Left forelimb (tissue), 1 donor: Measurements from ENCODE around the gene PPID.
"Not testable (repeated sequence)": the region's sequence is repeated elsewhere in the genome, so short reads cannot be mapped to it uniquely, and the experiment has no call there.

Source experiments
- DNase-seq: peaks from one replicate; pipeline ENCODE4 v3.0.0-alpha.2; 2018; ENCODE audit warnings: low spot score

Gene PPID

DNA sequence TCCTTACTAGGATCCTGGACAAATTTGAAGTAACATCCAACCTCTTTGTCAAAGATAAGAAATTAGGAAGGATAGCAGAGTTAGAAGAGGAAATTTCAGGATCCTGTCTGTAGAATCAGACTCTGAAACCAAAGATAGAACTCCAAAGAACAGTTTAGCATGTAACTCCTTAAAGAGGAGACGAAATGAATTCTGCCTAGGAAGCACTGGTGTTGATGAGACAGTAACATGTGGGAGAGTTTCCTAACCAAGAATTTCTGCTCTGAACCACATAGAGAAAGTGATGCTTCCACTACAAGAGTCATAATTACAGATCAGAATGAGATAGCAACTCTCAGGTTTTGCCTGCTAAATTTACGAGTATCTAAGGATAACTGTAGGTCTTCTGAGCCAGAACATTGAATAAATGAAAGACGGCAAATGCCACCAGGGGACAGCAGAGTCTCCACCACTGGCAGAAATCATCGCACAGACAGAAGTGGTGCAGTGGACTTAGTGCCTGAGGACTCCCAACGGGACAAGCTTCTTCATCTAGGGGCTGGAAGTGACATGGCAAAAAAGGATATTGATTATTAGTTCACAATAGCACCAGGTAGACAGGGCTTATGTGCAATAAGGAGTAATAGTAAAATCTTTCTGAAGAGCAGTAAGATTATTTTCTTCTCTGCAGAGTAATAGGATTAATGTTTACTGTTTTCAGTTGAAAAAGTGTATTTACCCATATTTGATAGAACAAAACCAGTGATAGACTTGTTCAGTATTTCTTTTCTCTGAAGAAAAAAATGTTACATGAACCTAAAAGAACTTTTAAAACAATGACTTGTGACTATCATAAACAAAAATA is 6.7 kb upstream of the PPID start:
- no peak for DNase-seq

DNA sequence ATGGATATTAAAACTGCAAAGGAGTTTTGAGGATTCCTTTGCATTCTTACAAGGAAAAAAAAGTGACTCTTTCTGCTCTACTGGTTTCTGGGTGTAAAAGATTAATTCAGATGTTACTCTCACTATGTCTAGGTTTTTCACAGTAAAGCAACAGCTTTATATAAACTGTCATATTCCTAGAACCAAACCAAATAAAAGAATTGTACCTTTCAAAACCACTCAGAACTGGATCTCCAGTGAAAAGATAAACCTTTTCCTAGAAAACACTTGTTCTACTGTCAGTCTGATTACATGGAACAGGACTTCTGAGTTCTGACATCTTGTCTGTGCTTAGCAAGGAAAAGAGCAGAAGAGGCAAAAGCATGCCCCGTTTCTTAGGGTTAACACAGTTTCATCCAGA is 5.0 kb upstream of the PPID start:
- no peak for DNase-seq

DNA sequence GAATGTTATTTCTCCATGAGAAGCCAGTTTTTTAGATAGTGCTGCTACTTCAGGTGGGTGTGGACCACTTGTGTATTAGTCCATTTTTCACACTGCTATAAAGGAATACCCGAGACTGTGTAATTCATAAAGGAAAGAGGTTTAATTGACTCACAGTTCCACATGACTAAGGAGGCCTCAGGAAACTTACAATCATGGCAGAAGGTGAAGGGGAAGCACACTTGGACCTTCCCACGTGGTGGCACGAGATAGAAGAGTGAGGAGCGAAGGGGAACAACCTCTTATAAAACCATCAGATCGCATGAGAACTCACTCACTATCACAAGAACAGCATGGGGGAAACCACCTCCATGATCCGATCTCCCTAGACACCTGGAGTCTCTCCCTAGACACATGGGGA is 3.4 kb upstream of the PPID start:
- no peak for DNase-seq

DNA sequence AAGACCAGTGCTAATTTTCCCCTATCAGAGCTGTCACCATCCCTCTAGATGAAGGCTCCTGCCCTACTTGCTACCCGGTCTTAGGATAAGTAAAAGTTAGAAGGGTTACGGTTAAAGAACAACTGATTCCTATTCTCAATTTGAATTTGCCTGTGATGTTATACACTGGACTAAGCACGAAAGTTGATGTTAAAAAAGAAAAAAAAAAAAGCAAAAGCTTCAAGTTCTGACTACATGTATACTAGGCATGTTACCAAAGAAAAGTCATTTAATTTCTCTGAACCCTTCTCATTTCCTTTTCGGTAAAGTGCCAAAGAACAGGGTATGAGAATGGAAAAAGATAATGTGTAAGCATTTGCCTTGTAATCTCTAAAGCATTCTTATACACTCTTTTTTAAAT is 1.4 kb upstream of the PPID start:
- no peak for DNase-seq

DNA sequence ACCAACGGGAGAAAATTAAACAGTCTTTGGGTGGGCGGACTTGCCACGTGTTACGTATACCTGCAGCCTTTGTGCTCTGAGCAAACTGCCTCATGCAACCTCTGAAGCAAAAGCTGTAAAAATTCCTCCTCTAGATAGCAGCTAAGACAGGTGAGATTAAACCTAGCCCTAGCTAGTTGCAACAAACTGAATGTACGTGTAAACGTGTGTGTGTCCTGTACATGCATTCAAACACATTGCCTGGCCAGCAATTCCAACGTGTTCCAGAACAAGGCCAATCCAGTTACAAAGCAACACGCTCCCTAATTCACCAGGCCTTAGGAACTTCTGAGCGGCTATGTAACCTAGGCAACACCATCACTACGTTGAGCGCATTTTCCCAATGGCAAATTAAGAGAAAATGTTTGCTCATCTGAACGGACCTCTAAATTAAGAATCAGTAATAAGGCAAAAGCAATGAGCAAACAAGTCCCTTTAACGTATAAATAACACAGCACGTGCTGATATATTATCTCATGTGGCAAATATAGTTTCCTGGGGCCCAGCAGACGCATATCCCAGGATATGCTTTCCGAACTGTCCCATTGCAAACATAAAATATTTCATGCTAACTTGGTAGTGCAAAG is 792 bp downstream of the PPID start:
- DNase-seq = no peak

DNA sequence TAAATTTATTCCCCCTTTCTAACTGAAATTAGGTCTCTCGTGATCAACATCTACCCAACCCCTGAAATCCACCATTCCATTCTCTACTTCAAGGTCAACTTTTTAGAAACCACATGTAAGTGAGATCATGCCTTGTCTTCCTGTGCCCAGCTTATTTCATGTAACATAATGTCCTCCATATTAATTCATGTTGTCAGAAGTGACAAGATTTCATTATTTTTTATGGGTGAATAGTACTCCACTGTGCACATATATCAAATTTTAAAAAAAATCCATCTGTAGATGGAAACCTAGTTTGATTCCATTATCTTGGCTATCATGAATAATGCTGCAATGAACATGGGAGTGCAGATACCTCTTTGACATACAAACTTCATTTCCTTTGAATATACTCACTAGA is 1.5 kb downstream of the PPID start:
- DNase-seq = no peak

- DNase-seq = no peak
These were observed 7.4 kb downstream of the PPID start for GRCh38 chr4:158715802-158716201.

DNA sequence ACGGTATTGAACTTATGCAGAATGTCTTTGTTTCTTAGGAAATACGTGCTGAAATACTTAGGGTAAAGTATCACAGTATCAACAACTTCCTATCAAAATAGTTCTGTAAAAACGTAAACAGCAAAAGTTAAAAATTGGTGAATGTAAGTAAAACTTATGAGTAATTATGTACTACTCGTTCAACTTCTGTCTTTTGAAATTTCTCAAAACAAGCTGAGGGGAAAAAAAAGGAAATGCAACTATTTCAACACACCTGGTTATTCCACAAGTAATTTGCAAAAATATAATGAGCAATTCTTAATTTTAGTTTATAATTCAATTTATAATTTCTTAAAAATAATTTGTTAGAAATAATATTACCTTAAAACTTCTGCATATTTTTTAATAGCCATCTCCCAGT is 8.3 kb downstream of the PPID start:
- DNase-seq = no peak

GRCh38 chr4:158712622-158713021 is 10.6 kb downstream of the PPID start:
- DNase-seq = not testable (repeated sequence)

- no peak for DNase-seq
These were observed 12.4 kb downstream of the PPID start for GRCh38 chr4:158710814-158711213.

DNA sequence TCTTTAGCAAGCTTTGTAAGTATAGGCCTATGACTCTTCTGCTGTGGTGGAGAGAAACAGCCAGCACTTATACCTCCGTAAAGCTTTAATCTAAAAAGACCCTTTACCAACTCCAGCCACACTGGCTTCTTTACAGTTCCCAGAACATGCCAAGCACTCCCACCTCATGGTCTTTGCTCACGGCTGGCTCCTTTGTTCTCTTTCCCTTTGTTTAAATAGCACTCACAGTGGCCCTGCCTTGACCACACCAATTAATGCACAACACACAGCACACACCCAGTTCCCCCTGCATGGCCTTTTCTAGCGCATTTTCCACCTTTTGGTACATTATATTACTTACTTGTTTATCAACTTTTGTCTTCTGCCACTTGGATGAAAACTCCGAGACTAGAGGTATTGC is 18.9 kb downstream of the PPID start:
- DNase-seq = no peak

DNA sequence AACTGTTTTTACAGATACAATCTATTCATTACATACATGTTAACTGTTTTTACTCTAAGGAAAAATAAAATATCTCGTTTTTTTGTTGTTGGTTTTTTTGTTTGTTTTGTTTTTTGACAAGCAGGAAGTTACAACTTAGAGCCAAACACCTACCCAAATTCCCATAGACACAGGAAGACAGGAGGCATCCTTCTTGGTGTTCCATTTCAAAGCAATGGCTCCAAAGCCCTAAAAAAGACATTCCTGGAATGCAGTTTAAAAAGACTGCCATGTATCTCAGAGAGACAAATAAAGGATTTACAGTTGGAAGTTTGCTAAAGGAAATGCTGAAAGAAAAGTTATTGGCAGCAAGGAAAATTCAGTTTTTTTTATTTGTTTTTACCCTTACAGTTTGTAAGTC is 34.4 kb downstream of the PPID start:
- no peak for DNase-seq

DNA sequence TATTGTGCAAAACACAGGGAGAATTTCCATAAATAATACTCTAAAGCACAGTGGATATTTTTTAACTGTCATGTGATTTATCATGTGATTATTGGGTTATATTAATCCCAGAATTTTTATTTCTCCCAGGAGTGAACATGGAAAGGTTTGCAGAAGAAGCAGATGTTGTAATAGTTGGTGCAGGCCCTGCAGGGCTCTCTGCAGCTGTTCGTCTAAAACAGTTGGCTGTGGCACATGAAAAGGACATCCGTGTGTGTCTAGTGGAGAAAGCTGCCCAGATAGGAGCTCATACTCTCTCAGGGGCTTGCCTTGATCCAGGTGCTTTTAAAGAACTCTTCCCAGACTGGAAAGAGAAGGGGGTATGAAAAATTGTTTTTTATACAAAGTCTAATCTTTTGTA is 41.1 kb downstream of the PPID start:
- DNase-seq = no peak

DNA sequence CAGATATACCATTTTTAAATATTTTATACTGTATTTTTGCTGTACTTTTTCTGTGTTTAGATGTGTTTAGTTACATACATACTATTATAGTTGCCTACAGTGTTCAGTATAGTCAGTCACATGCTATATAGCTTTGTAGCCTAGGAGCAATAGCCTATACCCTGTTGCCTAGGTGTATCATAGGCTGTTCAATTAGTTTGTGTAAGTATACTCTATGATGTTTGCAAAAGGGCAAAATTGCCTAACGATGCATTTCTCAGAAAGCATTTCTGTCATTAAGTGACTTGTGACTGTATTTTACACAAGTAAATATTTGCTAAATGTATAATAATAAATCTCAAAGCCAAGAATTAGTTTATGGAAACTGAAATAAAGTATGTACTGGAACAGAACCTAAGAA is 41.6 kb downstream of the PPID start:
- no peak for DNase-seq

DNA sequence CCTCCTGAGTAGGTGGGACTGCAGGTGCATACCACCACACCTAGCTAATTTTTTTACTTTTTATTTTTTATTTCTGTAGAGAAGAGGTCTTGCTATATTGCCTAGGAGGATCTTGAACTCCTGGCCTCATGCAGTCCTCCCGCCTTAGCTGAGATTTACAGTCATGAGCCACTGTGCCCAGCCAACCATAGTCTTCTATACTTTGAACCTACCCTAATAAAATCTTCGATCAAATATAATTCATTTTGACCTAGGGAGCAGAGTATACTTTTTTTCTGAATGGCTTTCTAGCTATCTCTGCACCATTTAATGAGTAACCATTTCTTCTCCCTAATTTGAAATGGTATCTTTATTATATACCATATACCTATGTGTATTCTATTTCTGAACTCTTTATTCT is 44.4 kb downstream of the PPID start:
- DNase-seq = no peak

DNA sequence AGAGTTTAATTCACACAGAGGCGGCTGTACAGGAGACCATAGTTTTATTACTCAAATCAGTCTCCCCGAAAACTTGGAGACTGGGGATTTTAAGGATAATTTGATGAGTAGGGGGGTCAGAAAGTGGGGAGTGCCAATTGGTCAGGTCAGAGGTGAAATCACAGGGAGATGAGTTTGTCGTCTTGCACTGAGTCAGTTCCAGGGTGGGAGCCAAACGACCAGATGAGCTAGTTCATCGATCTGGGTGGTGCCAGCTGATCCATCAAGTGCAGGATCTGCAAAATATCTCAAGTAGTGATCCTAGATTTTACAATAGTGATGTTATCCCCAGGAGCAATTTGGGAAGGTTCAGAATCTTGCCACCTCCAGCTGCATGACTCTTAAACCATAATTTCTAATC is 47.1 kb downstream of the PPID start:
- DNase-seq = no peak

GRCh38 chr4:158673633-158674032 is 49.6 kb downstream of the PPID start:
- no peak for DNase-seq

- DNase-seq = peak; percentile 99
These were observed 51.0 kb downstream of the PPID start, which contains the start of gene ETFDH for GRCh38 chr4:158671915-158672806. Gene ETFDH, plus strand, starts transcription at chr4:158672296. Its CDS starts 161 bp downstream, at chr4:158672457.

GRCh38 chr4:158671665-158671914 is 51.6 kb downstream of the PPID start, which contains the start of gene C4orf46:
Gene C4orf46, minus strand, starts transcription at chr4:158671887. Its CDS starts 86 bp downstream, at chr4:158671801.
- DNase-seq = no peak

DNA sequence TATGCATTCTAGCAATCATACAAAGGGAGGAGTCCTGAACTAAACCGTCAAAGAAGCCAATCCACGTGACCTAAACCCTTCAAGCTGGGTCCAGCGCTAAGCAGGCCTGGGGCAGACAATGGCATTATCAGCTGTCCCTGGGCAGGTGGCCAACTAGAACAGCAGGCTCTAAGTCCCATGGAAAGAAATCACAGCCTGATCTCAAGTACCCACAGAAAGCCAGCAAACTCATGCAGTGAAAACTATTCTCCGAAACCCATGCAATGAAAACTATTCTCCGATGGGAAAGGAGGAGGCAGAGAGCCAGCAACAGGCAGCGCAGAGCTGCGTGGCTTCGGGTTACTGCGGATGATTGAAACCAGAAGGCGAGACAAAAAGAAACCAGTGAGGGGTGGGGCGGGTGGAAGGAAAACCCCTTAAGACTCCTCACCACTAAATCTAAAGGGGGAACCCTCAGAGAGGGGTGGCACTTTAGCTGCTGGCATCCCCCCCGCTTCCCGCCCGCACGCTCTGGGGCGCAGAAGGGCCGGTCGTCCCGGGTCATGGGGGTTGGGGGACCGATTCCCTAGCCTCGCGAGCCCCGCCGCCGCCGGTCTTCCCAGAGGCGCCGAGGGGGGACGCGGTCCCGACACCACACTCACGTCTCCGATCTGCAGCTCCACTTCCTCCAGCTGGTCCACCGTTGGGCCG is 52.1 kb downstream of the PPID start:
- peak; percentile 85 for DNase-seq

GRCh38 chr4:158669310-158669709 is 53.9 kb downstream of the PPID start:
- DNase-seq = no peak

DNA sequence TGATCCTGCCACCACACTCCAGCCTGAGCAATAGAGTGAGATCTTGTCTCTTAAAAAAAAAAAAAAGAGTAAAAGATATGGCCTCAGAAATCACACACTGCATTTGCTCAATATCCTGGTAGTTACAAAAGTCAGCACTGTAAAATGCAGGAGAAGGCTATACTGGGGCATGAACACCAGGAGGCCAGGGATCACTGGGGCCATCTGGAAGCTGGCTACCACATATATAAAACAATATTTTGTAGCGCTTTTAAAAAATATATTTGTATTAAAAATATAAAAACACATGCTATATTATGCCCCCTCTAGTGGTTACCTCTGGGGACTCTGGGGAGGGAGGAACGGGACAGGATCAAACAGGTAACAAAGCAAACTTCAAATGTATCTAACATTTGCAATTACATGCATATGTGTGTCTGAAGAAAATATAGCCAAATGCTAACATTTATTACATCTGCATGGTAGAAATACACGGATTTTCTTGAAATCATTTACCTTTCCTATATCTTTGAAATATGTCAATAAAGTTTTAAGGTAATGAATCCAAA is 55.5 kb downstream of the PPID start:
- no peak for DNase-seq
